Peyer's patch (tissue), 4 donors: ENCODE results near the gene MRPL37.

ENCODE experiments used
- POLR2A ChIP-seq, 2 donors: fragments of 450-650 bp; IDR thresholded peaks; one replicate each; pipeline ENCODE4 v1.5.1; 2017; ENCODE audit warnings: antibody characterized with exemption in 2 of 2, mild to moderate bottlenecking in 2 of 2, moderate library complexity in 2 of 2
- TF ChIP-seq, protein P1 (sequence below), 6 experiments: fragments of 450-650 bp in 4 of 6; fragments of 200-600 bp in 2 of 6; sonication (generic) in 1 of 6; IDR thresholded peaks; one replicate each; pipeline ENCODE4 v1.5.1; 2017 to 2019; ENCODE audit warnings: antibody characterized with exemption in 6 of 6, mild to moderate bottlenecking in 3 of 6, moderate library complexity in 1 of 6

DNA sequence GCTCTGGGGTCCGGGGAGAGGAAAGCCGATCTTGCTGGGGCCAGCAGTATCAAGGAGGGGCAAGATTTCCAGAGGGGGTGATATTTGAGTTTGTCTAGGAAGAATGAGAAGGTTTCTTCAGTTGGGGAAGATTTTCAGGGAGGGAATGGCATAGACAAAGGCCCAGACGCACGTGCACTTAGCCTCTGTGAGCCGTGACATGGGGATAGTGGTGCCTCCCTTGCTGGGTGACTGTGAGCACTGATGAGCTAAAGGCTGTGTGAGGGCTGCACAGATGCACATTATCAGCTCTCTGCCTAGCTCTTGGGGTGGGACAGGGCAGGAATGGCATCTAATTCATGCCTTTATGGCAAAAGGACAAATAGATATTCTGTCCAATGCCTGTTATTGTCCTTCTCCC lies 49.0 kb upstream of the MRPL37 start:
- TF ChIP-seq, protein P1, sequence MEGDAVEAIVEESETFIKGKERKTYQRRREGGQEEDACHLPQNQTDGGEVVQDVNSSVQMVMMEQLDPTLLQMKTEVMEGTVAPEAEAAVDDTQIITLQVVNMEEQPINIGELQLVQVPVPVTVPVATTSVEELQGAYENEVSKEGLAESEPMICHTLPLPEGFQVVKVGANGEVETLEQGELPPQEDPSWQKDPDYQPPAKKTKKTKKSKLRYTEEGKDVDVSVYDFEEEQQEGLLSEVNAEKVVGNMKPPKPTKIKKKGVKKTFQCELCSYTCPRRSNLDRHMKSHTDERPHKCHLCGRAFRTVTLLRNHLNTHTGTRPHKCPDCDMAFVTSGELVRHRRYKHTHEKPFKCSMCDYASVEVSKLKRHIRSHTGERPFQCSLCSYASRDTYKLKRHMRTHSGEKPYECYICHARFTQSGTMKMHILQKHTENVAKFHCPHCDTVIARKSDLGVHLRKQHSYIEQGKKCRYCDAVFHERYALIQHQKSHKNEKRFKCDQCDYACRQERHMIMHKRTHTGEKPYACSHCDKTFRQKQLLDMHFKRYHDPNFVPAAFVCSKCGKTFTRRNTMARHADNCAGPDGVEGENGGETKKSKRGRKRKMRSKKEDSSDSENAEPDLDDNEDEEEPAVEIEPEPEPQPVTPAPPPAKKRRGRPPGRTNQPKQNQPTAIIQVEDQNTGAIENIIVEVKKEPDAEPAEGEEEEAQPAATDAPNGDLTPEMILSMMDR (IDR thresholded peaks at IDR 0.05) = no peak
- TF ChIP-seq POLR2A (IDR thresholded peaks at IDR 0.05) = no peak
